ENCODE measurements around the gene RBM47. TPM values are rescaled to one million over a fixed set of nuclear protein-coding genes. Genes with fewer than 3 reads are reported as not detected.

The RBM47 gene
- total RNA-seq, 4 donors from 2014 or later, result 182 to 423 (median 320) TPM

GRCh38 chr4:40380647-40381046, 249.0 kb downstream of the RBM47 start:
- H3K27me3 ChIP-seq, result no peaks in the 10 kb centered on the region
- no peak for TF ChIP-seq POLR2A (IDR thresholded peaks at IDR 0.05)
- no peak for TF ChIP-seq CTCF (IDR thresholded peaks at IDR 0.05)
- H3K4me3 ChIP-seq, result no peak overlapping the region
- no peaks in the 10 kb centered on the region for H3K9me3 ChIP-seq
- H3K4me1 ChIP-seq, result peaks cover 0 to 15% (median 0%) of the 10 kb centered on the region in 4 donors
- no peaks in the 10 kb centered on the region for H3K36me3 ChIP-seq
- no peak for DNase-seq
- no peak overlapping the region for H3K27ac ChIP-seq

- H3K27ac ChIP-seq, result no peak overlapping the region
- no peak for DNase-seq
- peaks cover 0 to 15% (median 0%) of the 10 kb centered on the region in 4 donors for H3K4me1 ChIP-seq
- H3K36me3 ChIP-seq, result no peaks in the 10 kb centered on the region
- H3K9me3 ChIP-seq, result no peaks in the 10 kb centered on the region
- H3K27me3 ChIP-seq, result no peaks in the 10 kb centered on the region
- no peak overlapping the region for H3K4me3 ChIP-seq
- TF ChIP-seq POLR2A (IDR thresholded peaks at IDR 0.05) (no peak), CTCF (IDR thresholded peaks at IDR 0.05) (no peak)
Observed at GRCh38 chr4:40379248-40379647, 250.4 kb downstream of the RBM47 start.

DNA sequence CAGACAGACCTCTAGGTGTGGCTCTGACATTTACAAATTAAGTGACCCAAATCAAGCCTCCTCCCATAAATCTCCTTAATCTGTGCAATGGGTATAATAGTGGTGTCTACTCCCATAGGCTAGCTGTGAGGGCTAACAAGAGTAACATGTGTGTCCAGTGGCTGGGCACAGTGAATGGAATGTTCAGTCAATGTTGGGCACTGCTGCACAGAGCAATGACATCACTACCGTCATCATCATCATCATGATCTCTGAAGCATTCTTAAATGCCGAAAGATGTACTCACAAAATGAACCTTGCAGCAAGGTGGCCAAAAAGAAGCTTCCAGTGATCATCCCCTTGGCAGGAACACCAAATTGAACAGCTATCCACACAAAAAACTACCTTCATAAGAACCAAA, 251.0 kb downstream of the RBM47 start:
- Histone ChIP-seq H3K4me1 (peaks cover 0 to 15% (median 0%) of the 10 kb centered on the region in 4 donors), H3K27ac (peak overlapping the region in 2 of 4 donors; percentile 74 to 75), H3K27me3 (no peaks in the 10 kb centered on the region), H3K9me3 (no peaks in the 10 kb centered on the region), H3K4me3 (no peak overlapping the region), H3K36me3 (no peaks in the 10 kb centered on the region)
- no peak for DNase-seq
- TF ChIP-seq CTCF (IDR thresholded peaks at IDR 0.05) (no peak), POLR2A (IDR thresholded peaks at IDR 0.05) (no peak)

DNA sequence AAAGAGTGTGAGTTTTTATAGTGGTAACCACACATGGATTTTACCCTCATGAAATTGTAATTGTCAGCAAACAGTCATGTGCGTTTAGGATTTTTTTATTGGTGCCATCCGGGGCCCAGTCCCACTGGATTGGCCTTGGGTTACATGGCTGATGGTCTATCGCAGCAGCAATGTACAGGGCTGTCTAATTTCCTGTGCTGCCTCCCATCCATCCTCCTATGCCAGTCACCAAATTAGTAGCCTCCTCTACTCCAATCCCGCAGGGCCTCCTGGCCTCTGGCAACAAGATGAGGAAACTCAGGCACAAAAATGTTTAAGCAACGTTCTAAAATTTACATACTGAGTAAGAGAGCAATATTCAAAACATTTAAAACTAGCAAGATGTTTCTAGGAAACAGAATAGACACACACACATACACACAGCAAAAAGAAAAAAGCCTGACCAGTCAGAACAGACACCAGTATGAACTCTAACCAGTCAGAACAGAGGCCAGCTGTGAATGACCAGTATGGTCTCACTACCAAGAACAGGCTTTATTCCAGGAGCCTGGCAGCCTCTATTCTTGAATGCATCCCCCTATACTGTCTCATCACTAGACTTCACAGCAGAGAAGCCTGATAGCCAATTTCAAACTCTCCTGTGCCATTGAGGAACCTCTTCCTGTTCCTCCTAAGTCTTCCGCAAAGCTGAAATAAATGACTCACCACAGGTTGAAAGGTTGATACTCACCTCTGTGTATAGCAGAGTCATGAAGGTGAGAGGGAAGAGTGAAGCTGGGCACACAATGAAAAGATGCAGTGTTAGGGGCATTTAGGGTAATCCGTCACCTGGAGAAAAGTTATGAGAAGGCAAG, 251.9 kb downstream of the RBM47 start:
- no peak for TF ChIP-seq POLR2A (IDR thresholded peaks at IDR 0.05)
- no peak for TF ChIP-seq CTCF (IDR thresholded peaks at IDR 0.05)
- no peak overlapping the region for H3K4me3 ChIP-seq
- H3K27ac ChIP-seq, result peak overlapping the region in 2 of 4 donors; percentile 74 to 75
- peaks cover 0 to 15% (median 0%) of the 10 kb centered on the region in 4 donors for H3K4me1 ChIP-seq
- no peaks in the 10 kb centered on the region for H3K36me3 ChIP-seq
- peak in 1 of 3 donors; percentile 50 for DNase-seq
- H3K9me3 ChIP-seq, result no peaks in the 10 kb centered on the region
- H3K27me3 ChIP-seq, result no peaks in the 10 kb centered on the region

GRCh38 chr4:40375620-40376019, 254.0 kb downstream of the RBM47 start:
- Histone ChIP-seq H3K4me1 (peaks cover 0 to 21% (median 0%) of the 10 kb centered on the region in 4 donors), H3K9me3 (no peaks in the 10 kb centered on the region), H3K27ac (no peak overlapping the region), H3K4me3 (no peak overlapping the region), H3K27me3 (no peaks in the 10 kb centered on the region), H3K36me3 (no peaks in the 10 kb centered on the region)
- no peak for TF ChIP-seq CTCF (IDR thresholded peaks at IDR 0.05)
- TF ChIP-seq POLR2A (IDR thresholded peaks at IDR 0.05), result no peak
- DNase-seq, result no peak

All from Peyer's patch (tissue), 4 donors.